Panc1 (cell line): ENCODE results near the gene MED16. TPM values are rescaled to one million over a fixed set of nuclear protein-coding genes. Genes with fewer than 3 reads are reported as not detected.

ENCODE experiments used
- ATAC-seq: fragments of 200-7000 bp; cut with Tn5 transposase; 2 replicates; pipeline ENCODE4 v1.9.1; 2020; ENCODE audit warnings: mild to moderate bottlenecking, moderate library complexity
- BruUV-seq: library from RNA; stranded (reverse); fragments of 400-500 nt; replicated peaks from 2 replicates; lab custom pipeline; 2021; lab: Mats Ljungman, UMichigan
- CTCF ChIA-PET: fragments of 300-600 bp; sonication (Branson Sonifier 250); formaldehyde crosslinking; loops from one replicate; lab custom pipeline; 2022; ENCODE audit warnings: antibody characterized with exemption; lab: Charles Lee
- POLR2A ChIA-PET: fragments of 300-600 bp; sonication (Branson Sonifier 250); formaldehyde crosslinking; loops from one replicate; lab custom pipeline; 2022; ENCODE audit warnings: antibody characterized with exemption; lab: Charles Lee
- DNase-seq: peaks from one replicate; pipeline ENCODE4 v3.0.0-alpha.2; 2010; ENCODE audit warnings: low read depth, low spot score
- H3K27ac ChIP-seq: 2 replicates; pipeline ENCODE4 v1.5.1; 2011; ENCODE audit warnings: mild to moderate bottlenecking, low read length, inconsistent platforms
- H3K27me3 ChIP-seq: fragments of 200-500 bp; sonication (Bioruptor generic); 2 replicates; pipeline ENCODE4 v1.6.0; 2014; ENCODE audit warnings: low read length, inconsistent platforms; ENCODE audit not compliant: control insufficient read depth, insufficient read depth
- H3K36me3 ChIP-seq: fragments of 200-500 bp; sonication (Bioruptor generic); 2 replicates; pipeline ENCODE4 v1.5.1; 2014; ENCODE audit warnings: inconsistent platforms, mild to moderate bottlenecking, low read length, moderate library complexity; ENCODE audit not compliant: control insufficient read depth, insufficient read depth
- H3K4me1 ChIP-seq: 2 replicates; pipeline ENCODE4 v1.5.1; 2011; ENCODE audit warnings: inconsistent platforms, mild to moderate bottlenecking, low read length, moderate library complexity; ENCODE audit not compliant: control insufficient read depth, insufficient read depth
- H3K4me3 ChIP-seq, 2 experiments: 2 replicates each; pipeline ENCODE4 v1.5.1; 2011 to 2012; ENCODE audit warnings: low read depth in 2 of 2, low read length in 2 of 2, mild to moderate bottlenecking in 2 of 2, inconsistent platforms in 1 of 2, moderate library complexity in 1 of 2
- H3K9me3 ChIP-seq: fragments of 200-500 bp; sonication (Bioruptor generic); 2 replicates; pipeline ENCODE4 v1.5.1; 2014; ENCODE audit warnings: low read depth, mild to moderate bottlenecking, inconsistent platforms, low read length, moderate library complexity; ENCODE audit not compliant: control insufficient read depth, insufficient read depth
- CTCF ChIP-seq: fragments of 450-650 bp; IDR thresholded peaks from 2 replicates; pipeline ENCODE4 v1.5.1; 2017; ENCODE audit warnings: mild to moderate bottlenecking
- POLR2AphosphoS5 ChIP-seq: IDR thresholded peaks from 2 replicates; pipeline ENCODE4 v1.6.1; 2012; ENCODE audit warnings: mild to moderate bottlenecking, low read depth, low read length, moderate library complexity
- SIN3A ChIP-seq: IDR thresholded peaks from 2 replicates; pipeline ENCODE4 v1.6.1; 2012; ENCODE audit warnings: low read depth, mild to moderate bottlenecking, low read length, moderate library complexity, borderline replicate concordance; ENCODE audit not compliant: insufficient read depth
- TCF7L2 ChIP-seq: IDR thresholded peaks from 2 replicates; pipeline ENCODE4 v1.6.1; 2011; ENCODE audit warnings: mild to moderate bottlenecking, low read depth, low read length, inconsistent platforms
- in situ Hi-C: cut with HindIII; loops from 2 replicates; pipeline ENCODE4 v1.10.0; 2016; ENCODE audit warnings: low sequenced_read_pairs, low pct_unique_long_range_greater_than_20kb
- intact Hi-C: fragments of 100-400 bp; cut with micrococcal nuclease; formaldehyde crosslinking; loops from one replicate; pipeline ENCODE4 v1.10.0; 2022; ENCODE audit not compliant: unreplicated experiment
- total RNA-seq: library from RNA; stranded (reverse); gene quantifications from one replicate; pipeline ENCODE4 v1.2.1, GENCODE V29; 2021; ENCODE audit not compliant: unreplicated experiment
- TF ChIP-seq, protein P1 (sequence below), 2 experiments: IDR thresholded peaks; 2 replicates each; pipeline ENCODE4 v1.6.1; 2011 to 2012; ENCODE audit warnings: low read depth in 2 of 2, control low read depth in 1 of 2, low read length in 1 of 2, mild to moderate bottlenecking in 1 of 2, moderate library complexity in 1 of 2; ENCODE audit not compliant: insufficient read depth in 1 of 2

MED16 gene
- total RNA-seq, 1 experiment from 2014 or later: 39.5 TPM

- in situ Hi-C loops: no loop called here
- CTCF ChIA-PET: no interaction called here
- ATAC-seq: no peak
Observed at GRCh38 chr19:902446-903226, 9.6 kb upstream of the MED16 start.

DNA sequence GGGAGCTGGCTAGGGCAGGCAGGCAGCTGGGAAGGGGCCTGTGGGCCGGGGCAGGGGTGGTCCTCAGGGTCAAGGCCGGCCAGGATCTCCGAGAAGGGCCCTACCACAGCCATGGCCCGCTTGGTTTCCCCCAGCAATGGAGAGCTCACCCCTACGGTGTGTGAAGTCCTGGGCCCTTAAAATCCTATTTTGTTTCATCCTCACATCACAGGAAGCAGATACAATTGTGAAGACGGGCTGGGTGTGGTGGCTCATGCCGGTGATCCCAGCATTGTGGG lies 9.0 kb upstream of the MED16 start:
- Histone ChIP-seq H3K27ac (no peak overlapping the region), H3K4me1 (no peaks in the 10 kb centered on the region), H3K4me3 (no peak overlapping the region), H3K36me3 (no peaks in the 10 kb centered on the region), H3K9me3 (no peaks in the 10 kb centered on the region), H3K27me3 (no peaks in the 10 kb centered on the region)
- TF ChIP-seq SIN3A: no peak
- in situ Hi-C loops (no loop called here), intact Hi-C loops (no loop called here)
- BruUV-seq: no TSS peak
- ChIA-PET POLR2A (no interaction called here), CTCF (no interaction called here)
- DNase-seq: no peak
- no peak for ATAC-seq

More at GRCh38 chr19:902446-903226, 9.6 kb upstream of the MED16 start:
- intact Hi-C loops: no loop called here
- no peak overlapping the region for H3K4me3 ChIP-seq
- no peak overlapping the region for H3K27ac ChIP-seq
- H3K36me3 ChIP-seq: no peaks in the 10 kb centered on the region
- BruUV-seq: no TSS peak
- POLR2A ChIA-PET: no interaction called here
- H3K9me3 ChIP-seq: no peaks in the 10 kb centered on the region
- no peak for DNase-seq
- H3K27me3 ChIP-seq: no peaks in the 10 kb centered on the region
- H3K4me1 ChIP-seq: no peaks in the 10 kb centered on the region
- TF ChIP-seq SIN3A (no peak), TCF7L2 (no peak), POLR2AphosphoS5 (no peak), CTCF (no peak)
- TF ChIP-seq, protein P1, sequence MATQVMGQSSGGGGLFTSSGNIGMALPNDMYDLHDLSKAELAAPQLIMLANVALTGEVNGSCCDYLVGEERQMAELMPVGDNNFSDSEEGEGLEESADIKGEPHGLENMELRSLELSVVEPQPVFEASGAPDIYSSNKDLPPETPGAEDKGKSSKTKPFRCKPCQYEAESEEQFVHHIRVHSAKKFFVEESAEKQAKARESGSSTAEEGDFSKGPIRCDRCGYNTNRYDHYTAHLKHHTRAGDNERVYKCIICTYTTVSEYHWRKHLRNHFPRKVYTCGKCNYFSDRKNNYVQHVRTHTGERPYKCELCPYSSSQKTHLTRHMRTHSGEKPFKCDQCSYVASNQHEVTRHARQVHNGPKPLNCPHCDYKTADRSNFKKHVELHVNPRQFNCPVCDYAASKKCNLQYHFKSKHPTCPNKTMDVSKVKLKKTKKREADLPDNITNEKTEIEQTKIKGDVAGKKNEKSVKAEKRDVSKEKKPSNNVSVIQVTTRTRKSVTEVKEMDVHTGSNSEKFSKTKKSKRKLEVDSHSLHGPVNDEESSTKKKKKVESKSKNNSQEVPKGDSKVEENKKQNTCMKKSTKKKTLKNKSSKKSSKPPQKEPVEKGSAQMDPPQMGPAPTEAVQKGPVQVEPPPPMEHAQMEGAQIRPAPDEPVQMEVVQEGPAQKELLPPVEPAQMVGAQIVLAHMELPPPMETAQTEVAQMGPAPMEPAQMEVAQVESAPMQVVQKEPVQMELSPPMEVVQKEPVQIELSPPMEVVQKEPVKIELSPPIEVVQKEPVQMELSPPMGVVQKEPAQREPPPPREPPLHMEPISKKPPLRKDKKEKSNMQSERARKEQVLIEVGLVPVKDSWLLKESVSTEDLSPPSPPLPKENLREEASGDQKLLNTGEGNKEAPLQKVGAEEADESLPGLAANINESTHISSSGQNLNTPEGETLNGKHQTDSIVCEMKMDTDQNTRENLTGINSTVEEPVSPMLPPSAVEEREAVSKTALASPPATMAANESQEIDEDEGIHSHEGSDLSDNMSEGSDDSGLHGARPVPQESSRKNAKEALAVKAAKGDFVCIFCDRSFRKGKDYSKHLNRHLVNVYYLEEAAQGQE (IDR thresholded peaks at IDR 0.05; ENCODE audit: insufficient read depth in 1 of 2, low read depth in 2 of 2, low read length in 1 of 2): no peak
